Activated CD8-positive, alpha-beta memory T cell treated with anti-CD3 and anti-CD28 coated beads for 36 hours (primary cell): ENCODE data around the gene CEP72. TPM values are rescaled to one million over a fixed set of nuclear protein-coding genes. Genes with fewer than 3 reads are reported as not detected.
"Not testable (repeated sequence)": the region's sequence is repeated elsewhere in the genome, so short reads cannot be mapped to it uniquely, and the experiment has no call there.

Experiments
- CTCF ChIA-PET: fragments of 350-600 bp; sonication (Branson Sonifier 250); formaldehyde crosslinking; loops from one replicate; lab custom pipeline; 2021; ENCODE audit warnings: antibody characterized with exemption; lab: Charles Lee
- POLR2A ChIA-PET: fragments of 350-600 bp; sonication (Branson Sonifier 250); formaldehyde crosslinking; loops from one replicate; lab custom pipeline; 2021; ENCODE audit warnings: antibody characterized with exemption; lab: Charles Lee
- total RNA-seq, 2 experiments: library from RNA; stranded (reverse); gene quantifications; one replicate each; pipeline ENCODE4 v1.2.3, GENCODE V29; 2021

CEP72 gene
- total RNA-seq, 2 experiments from 2014 or later = 21.5 to 23.1 TPM

DNA sequence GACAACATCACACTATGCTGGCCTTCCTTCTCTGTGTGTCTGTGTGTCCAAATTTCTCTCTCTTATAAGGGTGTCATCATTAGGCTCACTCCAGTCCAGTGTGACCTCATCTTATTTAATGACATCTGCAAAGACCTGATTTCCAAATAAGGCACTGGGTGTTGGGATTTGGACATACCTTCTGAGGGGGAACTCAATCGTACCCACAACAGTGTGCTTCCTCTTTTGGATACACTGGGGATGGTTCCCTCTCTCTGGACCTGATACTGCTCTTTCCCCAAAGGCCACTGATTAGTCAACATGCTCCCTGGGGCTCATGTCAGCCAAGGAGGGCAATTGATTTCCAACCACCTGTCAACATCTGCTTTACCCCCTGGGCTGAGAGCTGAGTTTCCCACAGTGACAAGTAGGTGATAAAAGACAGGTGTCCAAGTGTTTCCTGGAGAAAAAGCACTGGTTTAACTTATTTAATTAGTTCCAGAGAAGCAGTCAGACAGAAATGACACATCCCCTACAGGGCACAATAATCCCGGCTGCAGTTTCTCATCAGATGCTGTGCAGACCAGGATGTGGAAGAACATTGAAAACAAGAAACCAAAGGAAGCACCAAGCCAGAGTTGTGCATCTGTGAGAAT is 17.8 kb upstream of the CEP72 start:
- ChIA-PET POLR2A (no interaction called here), CTCF (no interaction called here)

DNA sequence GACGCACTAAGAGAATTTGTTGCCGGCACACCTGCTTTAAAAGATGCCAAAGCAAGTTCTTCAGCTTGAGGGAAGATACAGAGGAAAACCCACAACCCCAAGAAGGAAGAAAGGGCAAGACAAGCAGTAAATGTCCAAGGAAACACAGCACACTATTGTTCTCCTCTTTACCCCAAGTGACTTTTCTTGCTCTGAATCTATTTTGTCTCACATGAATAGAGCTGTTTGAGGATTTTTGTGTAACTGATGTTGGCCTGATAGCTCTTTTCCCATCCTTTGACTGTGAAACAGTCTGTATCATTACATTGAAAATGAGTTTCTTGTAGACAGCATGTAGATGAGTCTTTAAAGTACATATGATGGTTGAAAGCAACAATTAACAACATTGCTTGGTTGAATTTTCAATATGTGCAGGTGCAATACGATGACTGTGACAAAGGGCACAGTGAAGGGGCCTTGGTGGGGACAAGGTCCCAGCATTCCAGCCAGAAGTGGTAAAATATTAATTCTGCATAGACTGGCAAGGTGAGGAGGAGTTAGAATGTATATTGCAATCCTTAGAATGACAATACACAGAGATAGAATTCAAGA is 16.8 kb upstream of the CEP72 start:
- POLR2A ChIA-PET = no interaction called here
- CTCF ChIA-PET = no interaction called here

DNA sequence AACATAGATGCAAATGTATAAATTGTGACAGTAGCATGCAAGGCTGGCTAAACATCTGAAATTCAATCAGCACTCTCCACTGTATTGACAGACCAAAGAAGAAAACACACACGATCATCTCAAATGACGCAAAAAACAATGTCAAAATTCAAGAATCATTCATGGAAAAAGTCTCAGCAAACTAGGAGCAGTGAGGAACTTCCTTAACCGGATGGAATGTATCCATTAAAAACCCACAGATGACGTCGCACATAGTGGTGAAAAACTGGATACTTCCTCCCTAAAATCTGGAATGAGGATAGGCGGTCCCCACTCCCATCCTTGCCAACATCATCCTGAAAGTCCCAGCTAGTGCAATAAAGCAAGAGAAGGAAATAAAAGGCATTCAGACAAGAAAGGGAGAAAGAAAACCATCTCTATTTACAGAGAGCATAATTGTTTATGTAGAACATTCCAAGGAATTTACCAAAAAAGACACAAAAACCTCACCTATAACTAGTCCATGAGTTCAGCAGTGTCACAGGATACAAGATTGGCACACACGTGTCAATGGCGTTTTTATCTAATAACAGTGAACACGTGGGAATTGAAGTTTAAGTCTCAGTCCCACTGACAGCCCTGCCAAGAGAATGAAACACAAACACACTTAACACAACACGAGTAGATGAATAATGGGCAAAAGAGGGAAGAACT is 14.1 kb upstream of the CEP72 start:
- ChIA-PET CTCF (no interaction called here), POLR2A (no interaction called here)

DNA sequence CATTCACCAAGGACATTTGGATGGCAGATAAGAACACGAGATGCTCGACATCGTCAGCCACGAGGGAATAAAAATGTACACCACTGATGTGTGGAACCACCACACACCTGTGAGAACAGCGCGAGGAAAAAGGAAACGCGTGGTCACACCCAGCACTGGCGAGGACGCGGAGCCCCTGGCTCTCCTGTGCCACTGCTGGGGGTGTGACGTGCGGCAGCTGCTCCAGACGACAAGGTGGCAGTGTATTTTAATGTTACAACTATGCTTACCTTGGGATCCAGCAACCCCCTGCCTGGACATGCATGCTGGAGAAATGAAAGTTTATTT is 13.6 kb upstream of the CEP72 start:
- POLR2A ChIA-PET = no interaction called here
- CTCF ChIA-PET = no interaction called here

DNA sequence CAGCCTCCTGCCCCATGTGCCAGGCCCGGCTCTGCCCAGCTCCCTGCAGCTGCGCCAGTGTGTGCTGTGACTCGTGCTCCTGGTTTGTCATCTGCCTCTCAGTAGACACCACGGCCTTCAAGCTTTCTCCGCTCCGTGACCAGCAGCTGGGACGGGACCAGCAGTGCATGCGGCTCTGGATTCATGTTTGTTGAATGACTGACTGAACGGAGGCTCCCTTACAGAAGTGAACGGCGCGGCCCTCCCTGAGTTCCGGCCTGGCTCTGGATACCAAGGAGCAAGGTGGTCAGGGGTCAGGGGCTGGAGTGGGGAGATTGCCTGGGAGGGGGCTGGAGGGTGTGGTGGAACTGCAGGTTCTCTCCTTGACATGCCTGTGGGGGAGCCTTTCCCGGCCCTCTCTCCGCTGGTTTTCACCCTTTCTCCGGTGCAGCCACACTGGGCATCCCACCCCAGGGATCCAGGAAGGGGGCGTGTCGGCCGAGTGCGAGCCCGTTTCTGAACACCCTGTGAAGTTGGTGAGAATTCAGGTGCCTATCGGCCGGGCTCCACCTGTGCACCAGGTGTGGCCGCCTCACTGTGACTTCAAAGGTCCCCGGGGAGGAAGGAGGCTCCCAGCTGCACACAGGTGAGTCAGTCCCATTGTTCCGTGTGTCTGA is 11.1 kb upstream of the CEP72 start:
- ChIA-PET POLR2A (no interaction called here), CTCF (interaction anchor here (1.4 kb wide), 1 partner anchor 10 kb away, joined by 3 read pairs; no protein-coding TSS in a partner anchor)

DNA sequence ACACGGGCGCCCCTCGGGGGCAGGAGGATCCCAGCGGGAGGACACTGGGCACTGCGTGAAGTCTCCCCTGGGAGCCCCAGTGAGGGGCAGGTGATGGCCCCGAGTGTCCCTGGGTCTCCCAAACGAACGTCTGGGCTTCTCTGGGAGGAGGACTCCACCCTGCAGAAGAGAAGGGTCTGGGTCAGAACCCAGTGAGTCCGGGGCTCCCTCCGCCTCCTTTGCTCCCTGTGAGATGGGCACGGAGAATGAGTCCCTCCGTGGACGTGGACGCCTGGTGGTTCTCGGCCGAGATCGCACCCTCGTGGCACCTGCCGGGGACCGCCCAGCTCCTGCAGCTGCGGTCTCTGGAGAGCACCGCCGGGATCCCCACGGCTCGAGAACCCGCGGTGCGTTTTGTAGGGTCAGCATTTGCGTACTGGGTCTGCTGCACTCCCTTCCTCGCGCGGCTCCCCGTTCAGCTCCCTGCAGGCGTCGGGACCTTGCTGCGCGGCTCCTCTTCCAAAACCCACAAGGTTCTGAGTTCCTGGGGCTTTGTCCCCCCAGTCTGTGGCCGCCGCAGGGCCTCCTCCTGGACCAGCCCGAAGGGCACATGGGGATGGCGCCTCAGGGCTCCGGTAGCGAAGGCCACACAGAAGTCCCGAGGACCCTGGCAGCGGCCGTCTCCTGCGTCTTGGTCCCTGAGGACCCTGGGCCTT is 10.2 kb upstream of the CEP72 start:
- ChIA-PET POLR2A (no interaction called here), CTCF (no interaction called here)

DNA sequence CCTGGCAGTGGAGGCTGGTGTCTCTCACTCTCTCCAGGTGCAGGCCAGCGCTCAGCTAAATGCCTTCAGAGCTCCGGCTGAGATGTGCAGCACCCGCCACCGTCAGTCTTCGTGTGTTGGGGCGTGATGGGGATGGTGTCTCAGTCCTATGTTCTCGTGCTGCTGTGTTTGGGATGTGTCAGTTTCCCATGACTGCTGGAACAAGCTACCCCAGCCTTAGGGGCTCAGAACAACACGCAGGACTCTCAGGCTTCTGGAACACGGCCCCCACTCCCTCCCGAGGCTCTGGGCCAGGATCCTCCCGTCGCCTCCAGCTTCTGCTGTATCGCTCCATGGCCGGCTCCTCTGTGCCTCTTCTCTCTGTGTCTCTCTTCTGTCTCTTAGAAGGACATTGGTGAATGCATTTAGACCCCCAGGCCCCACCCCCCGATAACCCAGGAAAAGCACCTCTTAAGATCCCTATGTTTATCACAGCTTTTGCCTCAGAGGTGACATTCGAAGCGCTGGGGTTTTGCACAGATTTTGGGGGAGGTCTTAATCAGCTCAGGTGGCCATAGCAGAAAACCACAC is 9.6 kb upstream of the CEP72 start:
- ChIA-PET CTCF (no interaction called here), POLR2A (no interaction called here)

DNA sequence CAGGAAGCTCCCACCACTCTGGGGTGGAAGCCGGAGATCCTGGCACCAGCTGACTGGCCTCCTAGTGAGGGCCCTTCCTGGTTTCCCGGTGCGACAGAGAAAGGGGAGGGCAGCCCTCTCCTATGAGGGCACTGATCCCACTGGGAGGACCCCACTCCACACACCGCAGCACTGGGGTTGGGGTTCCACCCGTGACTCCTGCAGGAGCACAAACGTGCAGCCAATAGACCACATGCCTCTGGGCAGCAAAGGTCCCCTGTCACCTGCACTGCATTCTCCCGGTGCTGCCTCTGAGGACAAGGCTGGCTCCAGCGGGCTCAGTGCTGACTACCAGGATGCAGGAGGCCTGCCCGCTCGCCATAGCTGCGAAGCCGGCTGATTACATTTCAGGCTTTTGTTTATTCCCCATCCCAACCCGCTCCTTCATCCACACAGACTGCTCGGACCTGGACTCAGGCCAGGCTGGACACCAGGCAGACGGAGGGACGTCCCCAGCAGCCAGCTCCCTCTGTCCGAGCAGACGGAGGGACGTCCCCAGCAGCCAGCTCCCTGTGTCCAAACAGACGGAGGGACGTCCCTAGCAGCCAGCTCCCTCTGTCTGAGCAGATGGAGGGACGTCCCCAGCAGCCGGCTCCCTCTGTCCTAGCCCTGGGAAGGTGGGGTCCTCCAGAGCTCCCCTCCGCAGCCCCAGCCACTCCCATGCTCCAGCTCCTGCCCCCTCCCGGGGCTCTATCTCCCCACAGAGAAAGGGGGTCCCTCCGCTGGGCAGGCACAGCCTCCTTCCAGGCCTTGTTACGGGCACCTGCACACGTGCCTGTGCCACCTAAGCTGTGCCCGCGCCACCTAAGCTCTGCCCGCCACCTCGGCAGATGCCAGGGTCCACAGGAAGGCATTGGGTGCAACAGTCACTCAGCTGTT is 8.8 kb upstream of the CEP72 start:
- CTCF ChIA-PET = no interaction called here
- POLR2A ChIA-PET = no interaction called here

DNA sequence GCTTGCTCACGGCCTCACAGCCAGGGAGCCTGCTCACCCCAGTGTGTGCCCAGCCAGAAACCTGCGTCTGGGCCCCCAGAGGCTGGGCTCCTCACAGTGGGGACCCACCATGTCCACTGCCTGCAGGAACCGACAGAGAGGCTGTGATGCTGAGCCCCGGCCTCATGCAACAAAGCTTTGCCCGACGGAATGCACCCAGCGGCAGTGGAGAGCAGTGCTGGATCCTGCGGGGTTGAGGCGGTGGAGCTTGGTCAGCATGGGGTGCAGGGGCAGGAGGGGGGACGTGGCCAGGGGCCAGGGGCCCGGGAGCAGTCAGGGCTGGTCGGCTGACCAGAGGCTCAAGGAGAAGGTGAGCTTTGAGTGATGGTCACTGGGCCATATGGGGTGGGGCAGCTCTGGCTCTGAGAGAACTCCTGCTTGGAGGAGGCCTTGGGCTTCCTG is 7.7 kb upstream of the CEP72 start:
- ChIA-PET POLR2A (no interaction called here), CTCF (no interaction called here)

DNA sequence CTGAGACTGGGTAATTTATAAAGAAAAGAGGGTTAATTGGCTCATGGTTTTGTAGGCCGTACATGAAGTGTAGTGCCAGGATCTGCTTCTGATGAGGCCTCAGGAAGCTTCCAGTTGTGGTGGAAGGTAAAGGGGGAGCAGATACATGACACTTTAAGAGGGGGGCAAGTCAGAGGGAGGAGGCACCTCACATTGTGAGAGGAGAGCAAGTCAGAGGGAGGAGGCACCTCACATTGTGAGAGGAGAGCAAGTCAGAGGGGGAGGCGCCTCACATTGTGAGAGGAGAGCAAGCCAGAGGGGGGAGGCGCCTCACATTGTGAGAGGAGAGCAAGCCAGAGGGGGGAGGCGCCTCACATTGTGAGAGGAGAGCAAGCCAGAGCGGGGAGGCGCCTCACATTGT is 7.0 kb upstream of the CEP72 start:
- POLR2A ChIA-PET, CTCF ChIA-PET: not testable (repeated sequence)

DNA sequence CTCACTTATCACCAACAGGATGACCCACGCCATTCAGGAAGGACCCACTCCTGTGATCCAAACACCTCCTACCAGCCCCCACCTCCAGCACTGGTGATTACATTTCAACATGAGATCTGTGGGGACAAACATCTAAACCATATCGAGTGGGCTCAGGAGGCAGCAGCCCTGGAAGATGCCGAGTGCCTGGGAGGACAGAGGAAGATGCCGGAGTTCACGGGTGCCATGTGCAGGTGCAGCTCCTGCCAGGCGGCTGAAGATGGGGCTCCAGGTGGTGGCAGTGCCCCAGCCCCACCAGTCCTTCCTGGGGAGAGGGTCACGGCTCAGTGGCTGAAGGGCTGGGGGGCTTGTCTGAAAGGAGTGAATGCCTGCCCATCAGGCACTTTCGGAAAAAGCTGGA is 6.1 kb upstream of the CEP72 start:
- ChIA-PET POLR2A (no interaction called here), CTCF (no interaction called here)

DNA sequence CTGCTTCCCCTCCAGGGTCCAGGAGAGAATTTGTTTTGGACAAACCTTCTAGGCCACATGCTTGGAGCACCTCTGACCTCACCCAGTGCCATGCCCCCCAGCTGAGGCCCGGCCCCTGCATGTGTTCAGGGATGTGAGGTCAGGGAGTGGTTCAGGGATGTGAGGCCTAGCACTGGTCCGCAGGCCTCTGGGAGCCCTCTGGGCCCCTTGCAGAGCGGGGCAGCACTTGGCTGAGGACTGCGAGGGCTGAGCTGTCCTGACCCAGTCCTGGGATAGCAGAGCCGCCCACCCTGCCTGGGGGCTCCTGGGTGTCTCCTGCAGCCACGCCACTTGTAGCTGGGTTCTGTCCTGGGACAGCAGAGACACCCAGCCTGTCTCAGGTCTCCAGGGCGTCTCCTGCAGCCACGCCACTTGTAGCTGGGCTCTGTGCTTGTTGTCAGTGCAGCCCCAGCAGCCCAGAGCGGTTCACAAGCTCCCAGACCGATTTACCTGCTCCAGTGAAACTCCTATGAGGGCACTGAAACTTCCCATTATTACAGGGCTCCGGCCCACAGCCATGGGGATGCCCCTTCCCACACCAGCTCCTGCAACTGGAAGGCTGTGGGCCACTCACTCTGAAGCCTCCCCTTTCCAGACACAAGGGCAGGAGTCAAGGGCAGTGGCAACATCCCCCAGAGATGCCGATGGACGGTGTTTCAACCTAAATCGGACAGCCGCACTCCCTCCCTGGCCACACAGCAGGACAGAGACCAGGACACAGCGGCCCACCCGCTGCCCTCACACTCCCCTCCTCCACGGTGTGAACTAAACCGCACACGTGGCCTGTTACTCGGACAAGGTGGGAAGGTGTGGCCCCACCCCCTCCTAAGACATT is 5.4 kb upstream of the CEP72 start:
- CTCF ChIA-PET = no interaction called here
- POLR2A ChIA-PET = no interaction called here

DNA sequence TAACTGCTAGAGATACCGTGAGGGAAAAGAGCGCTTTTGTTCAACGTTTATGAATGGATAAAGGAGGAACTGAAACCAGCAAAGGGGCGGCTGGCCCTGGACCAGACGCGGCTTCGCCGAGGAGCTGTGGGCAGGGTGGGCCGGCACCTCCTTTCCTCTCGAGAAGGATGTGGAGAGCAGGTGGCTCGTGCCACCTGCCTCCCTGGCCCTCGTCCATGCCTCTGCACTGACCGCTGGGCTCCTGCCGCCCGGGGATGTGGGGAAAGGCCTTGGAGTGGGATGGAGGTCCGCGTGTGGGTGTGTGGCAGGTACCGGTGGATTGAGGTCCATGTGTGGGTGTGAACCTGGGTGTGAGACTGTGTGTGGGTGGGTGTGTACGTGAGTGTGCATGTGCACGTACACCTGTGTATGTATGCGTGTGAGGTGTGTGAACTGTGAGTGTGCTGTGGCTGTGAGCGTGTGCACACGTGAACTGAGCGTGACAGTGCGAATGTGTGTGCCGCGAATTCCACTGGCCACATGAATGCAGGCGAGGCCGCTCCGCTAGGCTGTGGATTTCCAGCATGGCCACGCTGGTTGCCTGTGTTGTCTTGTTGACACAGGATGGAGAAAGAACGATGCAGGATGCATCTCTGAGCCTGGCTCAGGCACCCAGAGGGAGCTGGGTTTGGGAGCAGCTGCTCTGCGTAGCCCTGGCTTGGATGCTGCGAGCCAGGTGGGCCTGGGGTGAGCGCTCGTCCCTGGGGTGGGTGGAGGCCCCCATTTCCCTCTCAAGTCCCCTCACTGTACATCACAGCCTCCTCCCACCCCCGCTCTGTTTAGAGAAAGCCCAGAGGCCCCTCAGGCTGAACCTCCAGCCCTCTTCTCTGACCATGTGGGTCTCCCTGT is 4.4 kb upstream of the CEP72 start:
- POLR2A ChIA-PET = no interaction called here
- CTCF ChIA-PET = no interaction called here

DNA sequence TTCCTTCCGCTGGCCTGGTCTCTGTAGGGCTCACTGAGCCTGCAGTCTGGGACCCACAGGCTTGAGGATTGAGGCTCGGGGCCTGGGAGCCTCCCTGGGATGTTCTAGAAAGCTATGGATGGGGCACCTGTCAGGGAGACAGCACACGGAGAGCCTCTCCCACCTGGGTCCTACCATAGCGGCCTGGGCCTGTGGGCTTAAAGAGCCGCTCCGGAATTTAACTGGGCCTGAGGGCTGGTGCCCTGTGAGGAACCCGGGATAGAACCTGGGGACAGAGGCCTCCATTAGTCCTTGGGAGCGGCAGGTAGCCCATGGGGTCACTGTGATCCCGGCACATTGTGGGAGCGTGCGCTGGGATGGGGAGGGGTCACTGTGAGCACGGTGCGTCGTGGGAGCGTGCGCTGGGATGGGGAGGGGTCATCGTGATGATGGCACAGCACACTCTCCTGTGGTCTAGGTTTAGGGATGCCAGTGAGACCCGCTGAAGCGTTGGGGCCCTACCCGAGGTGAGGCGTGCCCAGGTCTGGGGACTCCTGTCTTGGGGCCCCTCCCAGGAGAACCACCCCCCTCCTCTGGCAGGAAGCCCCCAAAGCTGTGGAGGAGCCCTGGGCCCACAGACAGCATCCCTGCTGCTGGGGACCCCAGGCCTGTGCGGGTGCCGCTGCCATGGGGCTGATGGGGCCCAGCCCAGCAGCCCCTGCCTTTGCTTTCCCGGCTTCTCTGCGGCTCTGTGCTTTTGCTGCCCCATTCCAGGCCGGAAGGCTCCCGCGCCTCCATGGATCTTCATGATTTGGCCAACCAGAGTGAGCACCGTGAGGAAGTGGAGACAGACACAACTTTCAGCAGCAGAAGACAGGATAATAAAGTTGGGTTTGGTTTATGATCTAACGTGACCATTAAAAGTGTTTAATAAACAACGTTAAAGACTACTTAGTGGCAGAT is 3.4 kb upstream of the CEP72 start:
- POLR2A ChIA-PET = no interaction called here
- CTCF ChIA-PET = no interaction called here

DNA sequence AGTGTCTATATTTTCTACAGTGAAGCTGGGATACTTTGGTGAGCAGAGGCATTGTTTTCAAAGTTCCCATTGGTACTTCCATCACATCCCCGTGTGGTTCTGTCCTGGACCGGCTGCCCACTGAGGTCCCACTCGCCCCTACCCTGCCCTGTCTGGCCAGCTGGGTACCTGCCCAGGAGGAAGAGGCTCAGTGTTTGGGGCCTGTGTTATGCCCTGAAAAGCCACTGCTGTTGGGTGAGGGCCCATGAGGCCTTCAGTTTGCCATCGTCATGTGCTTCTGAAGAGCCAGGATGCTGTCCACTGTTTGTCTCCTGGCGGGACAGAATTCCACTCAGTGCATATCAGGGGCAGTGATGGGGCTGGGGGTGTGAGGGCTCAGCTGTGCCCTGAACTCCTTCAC is 2.6 kb upstream of the CEP72 start:
- CTCF ChIA-PET = no interaction called here
- POLR2A ChIA-PET = no interaction called here
